Measurements from ENCODE around the gene INTS11.

DNA sequence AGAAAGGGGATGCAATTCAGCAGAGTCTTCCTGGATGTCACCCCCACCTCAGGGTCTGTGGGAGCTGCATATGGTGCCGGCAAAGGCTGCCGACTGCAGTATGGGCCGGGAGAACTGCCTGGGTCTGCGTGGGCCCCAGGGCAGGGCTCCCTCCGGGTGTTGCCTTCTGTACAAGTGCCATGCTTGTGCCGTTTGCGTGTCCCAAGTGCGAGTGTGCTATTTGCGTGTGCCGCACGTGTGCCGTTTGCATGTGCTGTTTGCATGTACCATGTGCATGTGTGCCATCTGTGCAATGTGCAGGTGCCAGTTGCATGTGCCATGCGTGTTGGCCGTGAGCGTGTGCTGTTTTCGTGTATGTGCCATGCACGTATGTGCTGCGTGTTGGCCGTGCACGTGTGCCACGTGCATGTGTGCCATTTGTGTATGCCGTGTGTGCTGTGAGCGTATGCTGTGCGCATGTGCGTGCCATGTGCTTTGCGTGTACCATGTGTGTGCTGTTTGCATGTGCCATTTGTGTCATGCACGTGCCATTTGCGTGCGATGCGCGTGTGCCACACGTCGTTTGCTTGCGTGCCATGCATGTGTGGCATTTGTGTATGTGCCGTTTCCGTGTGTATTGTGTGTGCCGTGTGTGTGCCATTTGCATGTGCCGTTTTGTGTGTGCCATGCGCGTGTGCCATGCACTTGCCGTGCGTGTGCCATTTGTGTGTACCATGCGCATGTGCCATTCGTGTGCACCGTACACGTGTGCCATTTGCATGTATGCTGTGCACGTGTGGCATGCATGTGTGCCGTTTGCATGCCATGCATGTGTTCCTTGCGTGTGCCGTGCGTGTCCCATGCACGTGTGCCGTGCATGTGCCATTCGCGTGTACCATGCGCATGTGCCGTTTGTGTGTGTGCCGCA is 5.1 kb upstream of the INTS11 start:
- TF ChIP-seq POLR2AphosphoS5 (IDR thresholded peaks at IDR 0.05) = peak; percentile 64 to 81 (median 74)
- TF ChIP-seq, protein P1, sequence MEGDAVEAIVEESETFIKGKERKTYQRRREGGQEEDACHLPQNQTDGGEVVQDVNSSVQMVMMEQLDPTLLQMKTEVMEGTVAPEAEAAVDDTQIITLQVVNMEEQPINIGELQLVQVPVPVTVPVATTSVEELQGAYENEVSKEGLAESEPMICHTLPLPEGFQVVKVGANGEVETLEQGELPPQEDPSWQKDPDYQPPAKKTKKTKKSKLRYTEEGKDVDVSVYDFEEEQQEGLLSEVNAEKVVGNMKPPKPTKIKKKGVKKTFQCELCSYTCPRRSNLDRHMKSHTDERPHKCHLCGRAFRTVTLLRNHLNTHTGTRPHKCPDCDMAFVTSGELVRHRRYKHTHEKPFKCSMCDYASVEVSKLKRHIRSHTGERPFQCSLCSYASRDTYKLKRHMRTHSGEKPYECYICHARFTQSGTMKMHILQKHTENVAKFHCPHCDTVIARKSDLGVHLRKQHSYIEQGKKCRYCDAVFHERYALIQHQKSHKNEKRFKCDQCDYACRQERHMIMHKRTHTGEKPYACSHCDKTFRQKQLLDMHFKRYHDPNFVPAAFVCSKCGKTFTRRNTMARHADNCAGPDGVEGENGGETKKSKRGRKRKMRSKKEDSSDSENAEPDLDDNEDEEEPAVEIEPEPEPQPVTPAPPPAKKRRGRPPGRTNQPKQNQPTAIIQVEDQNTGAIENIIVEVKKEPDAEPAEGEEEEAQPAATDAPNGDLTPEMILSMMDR (IDR thresholded peaks at IDR 0.05 in 8 of 11, conservative IDR thresholded peaks at IDR 0.05 in 3 of 11) = no peak
